ENCODE data around the gene VAV2.

DNA sequence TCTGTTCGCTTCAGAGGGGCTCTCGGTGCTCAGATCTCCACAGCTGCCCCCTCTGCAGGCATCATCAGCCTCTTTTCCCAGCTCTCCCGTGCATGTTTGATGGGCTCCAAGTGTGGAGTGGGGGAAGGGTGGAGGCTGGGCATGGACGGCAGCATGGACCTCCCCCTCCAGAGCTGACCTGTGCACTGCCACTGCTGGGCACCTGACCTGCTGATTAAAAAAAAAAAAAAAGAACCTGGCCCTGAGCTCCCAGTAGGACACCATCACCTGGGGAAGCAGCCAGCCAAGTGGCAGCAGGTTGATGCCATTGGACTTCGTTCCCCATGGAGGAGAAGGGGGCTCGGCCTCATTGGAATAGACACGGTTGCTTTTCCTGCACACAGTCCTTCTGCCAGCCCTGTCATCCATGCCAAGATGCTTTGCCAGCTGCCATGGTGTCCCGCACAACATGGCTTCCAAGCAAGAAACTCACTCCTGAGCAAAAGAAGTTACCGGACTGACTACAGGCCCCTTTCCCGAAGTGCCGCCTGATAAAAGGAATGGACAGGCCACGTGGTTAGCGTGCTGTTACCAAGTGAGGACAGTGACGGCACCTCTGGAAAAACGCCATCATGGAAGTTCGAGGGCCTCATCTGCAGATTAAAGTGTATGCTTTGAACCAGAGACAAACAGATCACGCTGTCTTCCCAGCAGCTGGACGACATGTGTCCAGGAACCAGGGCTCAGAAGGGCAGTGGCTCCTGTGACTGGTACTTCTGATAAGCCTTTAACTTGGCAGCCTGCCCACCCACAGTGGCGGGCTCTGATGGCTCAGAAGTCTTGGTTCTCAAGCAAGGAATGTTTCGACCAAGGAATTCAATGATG lies 18.4 kb upstream of the VAV2 start:
- TF ChIP-seq ZFX (CRISPR knock-in tag; IDR thresholded peaks at IDR 0.05) (no peak), BDP1 (IDR thresholded peaks at IDR 0.05; ENCODE audit: insufficient read depth, insufficient read length) (no peak), ETV5 (CRISPR knock-in tag; IDR thresholded peaks at IDR 0.05; ENCODE audit: low read depth) (no peak), RBM39 (optimal IDR thresholded peaks at IDR 0.05; ENCODE audit: low read depth, low read length) (no peak)
- TF ChIP-seq, protein P1, sequence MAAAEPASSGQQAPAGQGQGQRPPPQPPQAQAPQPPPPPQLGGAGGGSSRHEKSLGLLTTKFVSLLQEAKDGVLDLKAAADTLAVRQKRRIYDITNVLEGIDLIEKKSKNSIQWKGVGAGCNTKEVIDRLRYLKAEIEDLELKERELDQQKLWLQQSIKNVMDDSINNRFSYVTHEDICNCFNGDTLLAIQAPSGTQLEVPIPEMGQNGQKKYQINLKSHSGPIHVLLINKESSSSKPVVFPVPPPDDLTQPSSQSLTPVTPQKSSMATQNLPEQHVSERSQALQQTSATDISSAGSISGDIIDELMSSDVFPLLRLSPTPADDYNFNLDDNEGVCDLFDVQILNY (CRISPR knock-in tag; IDR thresholded peaks at IDR 0.05): no peak

All from K562 (cell line).